CD4-positive, alpha-beta T cell treated with Interleukin-21 for 1 hour (primary cell): ENCODE results near the gene TPGS1.
"Not testable (repeated sequence)": the region's sequence is repeated elsewhere in the genome, so short reads cannot be mapped to it uniquely, and the experiment has no call there.

Experiments used
- DNase-seq: peaks from one replicate; pipeline ENCODE4 v3.0.0-alpha.2; 2020

Gene TPGS1

DNA sequence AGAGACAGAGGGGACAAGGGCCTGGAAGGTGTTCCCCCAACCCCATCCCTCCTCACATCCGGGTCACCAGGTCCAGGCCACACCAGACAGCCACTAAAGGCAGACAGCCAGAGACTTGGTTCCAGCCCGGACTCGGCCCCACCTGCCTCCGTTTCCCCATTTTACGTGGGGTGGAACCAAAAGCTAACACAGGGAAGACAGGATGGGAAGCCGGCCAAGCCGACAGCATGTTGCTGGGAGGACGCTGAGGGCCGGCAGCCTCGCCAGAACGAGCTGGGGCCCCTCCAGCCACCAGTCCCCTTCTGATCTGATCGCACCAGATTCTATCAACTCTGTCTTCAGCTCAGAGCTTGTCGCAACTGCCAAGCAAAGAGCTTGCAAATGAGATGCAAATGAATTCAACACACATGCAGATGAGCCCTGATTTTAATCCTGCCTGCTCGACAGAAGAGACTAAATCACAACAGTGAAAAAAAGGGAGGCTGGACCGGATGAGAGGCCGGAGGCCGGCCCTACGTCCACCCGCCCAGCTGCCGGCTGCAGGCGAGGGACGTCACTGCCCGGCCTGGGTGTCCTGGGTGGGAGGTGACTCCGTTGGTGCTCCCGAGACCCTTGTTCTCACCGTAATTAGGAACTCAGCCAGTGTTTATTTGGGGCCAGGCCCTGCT, 28.9 kb upstream of the TPGS1 start:
- DNase-seq = no peak

DNA sequence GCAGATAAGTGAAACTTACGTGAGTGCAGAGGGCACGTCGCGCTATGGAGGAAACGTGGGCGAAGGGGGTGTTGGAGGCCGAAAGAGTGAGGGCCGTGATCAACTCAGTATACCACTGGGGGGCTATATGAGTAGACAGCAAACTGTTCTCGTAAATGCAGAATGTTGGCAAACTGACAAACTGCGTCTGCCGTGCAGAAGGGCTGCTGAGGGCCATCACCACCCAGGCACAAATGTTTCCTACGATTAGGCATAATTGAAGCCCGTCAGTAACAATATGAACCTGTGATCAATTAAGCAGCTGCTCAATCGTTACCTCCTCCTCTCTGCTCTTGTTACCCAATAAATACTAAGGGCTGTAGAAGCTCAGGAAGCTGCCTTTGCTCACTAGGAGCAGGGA, 28.3 kb upstream of the TPGS1 start:
- no peak for DNase-seq

DNA sequence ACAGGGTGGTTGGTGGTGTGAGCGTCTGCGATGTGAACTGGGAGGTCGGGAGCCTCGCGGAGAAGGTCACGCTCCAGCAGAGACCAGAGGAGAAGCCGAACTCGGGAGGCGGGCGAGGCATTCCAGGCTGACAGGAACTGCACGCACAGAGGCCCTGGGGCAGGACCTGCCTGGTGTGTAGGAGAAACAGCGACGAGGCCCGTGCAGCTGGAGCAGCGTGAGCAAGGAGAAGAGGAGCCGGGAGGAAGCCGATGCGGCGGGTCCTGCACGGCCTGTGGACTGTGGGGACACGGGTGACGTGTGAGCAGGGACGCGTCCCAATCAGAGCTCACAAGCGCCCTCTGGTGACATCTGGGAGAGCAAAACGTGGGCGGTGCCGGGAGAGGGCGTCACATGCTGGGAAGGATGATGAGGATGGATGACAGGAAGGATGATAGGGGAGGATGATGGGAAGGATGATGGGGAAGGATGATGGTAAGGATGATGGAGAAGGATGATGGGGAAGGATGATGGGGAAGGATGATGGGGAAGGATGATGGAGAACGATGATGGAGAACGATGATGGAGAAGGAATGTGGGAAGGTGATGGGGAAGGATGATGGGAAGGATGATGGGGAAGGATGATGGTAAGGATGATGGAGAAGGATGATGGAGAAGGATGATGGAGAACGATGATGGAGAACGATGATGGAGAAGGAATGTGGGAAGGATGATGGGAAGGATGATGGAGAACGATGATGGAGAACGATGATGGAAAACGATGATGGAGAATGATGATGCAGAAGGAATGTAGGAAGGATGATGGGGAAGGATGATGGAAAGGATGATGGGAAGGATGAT, 27.1 kb upstream of the TPGS1 start:
- peak; percentile 60 for DNase-seq

DNA sequence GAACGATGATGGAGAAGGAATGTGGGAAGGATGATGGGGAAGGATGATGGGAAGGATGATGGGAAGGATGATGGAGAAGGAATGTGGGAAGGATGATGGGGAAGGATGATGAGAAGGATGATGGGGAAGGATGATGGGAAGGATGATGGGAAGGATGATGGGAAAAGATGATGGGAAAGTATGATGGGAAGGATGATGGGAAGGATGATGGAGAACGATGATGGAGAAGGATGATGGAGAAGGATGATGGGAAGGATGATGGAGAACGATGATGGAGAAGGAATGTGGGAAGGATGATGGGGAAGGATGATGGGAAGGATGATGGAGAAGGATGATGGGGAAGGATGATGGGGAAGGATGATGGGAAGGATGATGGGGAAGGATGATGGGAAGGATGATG, 26.2 kb upstream of the TPGS1 start:
- DNase-seq = not testable (repeated sequence)

DNA sequence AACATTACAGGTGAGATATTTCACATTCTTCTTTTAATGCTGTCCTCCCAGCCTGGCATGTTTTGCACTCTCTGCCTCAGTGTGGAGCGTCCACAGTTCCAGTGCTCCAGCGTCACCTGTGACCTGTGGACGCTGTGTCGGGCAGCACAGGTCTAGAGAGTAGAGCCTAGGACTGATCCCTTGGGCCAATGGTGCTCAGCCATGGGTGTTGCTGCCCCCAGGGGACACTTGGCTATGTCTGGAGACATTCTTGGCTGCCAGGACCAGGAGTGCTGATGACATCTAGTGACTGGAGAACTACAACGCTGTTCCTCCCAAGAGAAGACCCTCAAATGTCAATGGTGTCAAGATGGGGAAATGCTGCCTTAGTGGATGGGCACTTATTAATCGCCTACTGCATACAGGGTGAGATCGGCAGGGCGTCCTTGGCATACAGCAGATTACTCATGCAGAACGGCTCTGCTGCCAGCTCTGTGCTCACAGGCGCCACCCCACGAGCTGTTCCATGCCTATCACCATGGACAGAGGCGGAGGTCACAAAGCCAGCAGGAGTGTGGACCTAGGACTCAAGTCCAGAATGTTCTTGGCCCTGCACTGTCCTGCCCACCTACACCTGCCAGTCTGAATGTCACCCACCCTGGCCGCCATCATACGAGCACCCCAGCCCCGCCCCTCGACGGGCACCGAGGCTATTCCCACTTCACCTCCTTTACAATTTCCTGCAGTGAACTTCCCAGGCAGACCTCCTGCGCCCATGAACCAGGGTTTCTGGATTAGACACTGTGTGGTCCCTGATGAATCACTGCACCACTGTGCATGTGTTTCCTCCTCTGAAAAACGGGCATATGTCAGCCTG, 24.9 kb upstream of the TPGS1 start:
- no peak for DNase-seq

DNA sequence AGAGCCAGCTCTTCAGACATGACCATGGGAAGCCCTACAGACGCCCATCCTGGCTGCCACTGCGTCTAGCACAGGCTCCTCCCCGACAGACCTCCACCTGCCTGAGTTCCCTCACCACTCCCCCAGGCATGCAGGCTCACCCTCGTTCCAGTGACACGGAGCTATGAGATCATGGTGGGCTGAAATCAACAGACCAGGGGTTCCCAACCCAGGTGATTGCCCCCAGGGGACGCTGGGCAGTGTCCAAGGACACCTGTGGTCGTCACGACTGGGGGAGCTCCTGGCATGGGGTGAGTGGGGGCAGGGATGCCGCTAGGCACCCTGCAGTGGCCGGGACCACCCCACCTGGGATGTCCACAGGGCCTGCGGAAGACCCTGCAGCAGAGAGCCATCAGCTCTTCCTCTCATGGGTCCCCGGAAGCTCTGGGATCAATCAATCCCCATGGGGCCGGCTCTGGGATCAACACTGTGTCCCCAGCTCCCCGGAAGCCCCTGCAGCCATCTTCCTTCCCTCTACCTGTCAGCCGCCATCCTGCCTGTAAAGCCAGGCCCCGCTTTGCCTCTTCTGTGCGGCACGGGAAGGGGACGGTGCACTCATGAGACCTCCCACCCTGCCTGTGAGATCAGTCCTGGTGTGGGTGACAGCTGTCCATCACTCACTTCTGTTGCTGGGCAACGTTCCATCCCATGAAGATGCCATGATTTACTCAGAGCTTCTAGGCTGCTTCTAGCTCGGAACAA, 23.8 kb upstream of the TPGS1 start:
- no peak for DNase-seq

DNA sequence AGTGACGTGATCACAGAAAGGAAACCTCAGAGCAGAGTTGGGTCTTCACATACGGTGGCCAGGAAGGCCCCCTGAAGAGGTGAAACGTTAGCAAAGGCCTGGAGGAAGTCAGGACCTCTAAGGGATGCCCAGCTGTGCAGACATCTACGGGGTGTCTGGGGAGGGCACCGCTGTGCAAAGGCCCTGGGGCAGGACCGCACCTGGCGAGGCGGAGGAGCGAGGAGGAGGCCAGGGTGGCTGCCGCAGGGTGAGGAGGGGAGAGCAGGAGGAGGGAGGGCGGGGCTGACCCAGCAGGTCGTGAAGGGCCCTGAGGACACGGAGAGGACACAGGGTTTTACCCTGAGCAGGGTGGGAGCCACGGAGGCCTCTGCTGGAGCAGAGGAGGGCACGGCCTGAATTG, 22.8 kb upstream of the TPGS1 start:
- no peak for DNase-seq

DNA sequence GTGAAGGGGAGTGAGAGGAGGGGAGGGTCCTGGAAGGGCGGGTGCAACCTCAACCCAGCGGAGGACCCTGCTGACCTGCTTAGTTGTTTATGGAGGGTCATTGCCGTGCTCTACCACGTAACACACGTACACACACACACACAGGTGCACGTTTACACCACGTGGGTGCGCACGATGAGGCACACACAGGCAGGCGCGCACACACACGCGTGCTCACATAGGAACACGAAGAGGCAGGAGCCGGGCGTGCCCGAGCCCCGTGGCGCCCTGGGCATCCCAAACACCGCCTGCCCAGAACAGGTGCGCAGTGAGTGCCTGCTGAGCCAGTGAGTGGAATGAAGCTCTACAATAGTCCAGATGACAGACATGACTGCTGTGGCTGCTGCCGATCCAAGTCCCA, 22.2 kb upstream of the TPGS1 start:
- DNase-seq = no peak

DNA sequence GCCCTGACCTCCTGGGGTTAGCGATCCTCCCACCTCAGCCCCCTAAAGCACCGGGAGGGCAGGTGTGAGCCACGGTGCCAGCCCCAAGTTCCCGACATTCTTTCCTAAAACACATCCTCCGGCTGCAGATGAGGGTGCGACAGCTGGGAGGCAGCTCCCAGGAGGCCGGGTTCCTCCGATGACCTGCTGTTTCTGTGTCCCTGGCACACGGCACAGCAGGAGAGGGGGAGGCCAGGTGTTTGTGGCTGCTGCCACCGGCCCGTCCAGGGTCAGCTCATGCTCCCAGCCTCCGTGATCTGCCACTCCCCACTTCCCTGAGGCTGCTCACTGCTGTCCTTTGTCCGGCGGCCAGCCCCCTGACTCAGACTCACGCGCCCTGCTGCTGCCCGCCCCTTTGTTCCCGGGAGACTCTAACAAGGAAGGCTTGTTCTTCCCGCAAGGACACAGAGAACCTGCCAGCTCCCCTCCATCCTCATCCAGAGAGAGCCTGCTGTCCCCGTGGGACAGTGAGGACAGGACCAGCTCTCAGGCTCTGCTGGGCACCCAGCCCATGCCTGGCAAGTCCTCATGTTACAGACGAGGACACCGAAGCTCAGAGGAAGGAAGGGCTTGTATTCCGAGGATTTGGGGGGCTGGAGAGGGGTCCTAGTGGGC, 21.6 kb upstream of the TPGS1 start:
- no peak for DNase-seq

DNA sequence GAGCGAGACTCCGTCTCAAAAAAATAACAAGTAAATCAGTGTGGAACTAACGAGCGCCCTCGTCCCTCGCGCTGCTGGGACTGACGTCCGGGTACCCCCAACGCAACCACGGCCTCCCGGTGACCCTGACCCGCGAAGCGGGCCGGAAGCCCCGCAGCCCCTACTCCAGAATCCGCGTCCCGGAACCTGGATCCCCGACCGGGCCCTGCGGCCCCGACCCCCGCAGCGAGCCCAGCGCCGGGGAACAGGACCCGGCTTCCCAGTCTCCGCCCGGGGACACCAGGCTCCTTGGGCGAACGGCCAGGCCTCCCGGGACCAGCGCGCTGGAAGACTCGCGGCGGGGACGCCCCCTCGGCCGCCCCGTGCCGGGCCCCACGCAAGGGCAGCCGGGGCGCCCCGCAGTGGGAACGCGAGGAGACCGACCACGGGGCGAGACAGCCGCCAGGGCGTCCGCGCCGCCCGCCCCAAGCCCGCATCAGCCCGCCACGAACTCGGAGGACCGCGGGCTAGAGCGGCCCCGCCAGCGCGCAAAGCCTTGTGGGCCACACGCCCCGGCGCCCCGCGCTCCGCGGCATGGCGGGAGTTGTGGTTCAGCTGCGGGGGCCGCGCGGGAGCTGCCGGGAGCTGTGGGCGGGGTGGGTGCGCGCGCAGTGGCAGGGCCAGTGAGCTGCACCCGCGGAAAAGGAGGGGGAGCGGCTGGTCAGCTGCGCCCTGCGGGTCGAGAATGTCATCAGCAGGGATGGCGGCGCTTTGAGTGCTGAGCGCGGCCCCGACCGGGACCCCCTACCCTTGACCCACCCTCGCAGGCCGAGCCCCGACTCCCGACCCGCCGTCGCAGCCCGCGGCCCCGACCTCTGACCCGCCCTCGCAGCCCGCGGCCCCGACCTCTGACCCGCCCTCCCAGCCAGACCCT, 18.5 kb upstream of the TPGS1 start:
- DNase-seq = peak; percentile 94

DNA sequence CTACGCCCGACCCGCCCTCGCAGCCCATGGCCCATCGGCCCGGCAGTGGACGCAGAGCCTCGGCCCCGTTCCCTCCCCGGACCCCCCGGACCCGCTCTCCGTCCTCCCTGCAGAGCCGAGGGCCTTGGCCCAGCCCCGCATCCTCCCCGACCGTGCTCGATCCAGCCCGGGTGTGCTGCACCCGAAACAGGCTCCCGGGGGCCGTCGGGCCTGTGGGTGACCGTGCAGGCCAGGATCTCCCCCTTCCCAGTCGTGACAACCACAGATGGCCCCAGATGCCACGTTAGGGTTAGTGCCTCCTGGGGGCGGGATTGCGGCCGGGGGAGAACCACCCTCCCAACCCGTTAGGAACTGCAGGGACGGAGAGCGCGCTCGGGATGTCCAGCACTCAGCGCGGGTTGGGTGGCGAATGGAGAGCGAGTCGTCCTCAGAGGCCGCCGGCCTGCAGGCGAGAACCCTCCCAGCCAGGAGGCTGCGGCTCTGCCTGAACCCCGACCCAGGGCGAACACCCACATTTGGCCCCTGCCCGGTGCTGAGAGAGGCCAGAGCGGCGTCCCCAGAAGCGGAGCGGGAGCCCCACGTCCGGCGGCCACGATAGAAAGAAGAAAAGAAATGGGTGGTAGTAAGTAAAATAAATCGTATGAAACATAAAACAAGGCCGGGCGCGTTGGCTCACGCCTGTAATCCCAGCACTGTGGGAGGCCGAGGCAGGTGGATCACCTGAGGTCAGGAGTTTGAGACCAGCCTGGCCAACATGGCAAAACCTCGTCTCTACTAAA, 17.7 kb upstream of the TPGS1 start:
- no peak for DNase-seq

DNA sequence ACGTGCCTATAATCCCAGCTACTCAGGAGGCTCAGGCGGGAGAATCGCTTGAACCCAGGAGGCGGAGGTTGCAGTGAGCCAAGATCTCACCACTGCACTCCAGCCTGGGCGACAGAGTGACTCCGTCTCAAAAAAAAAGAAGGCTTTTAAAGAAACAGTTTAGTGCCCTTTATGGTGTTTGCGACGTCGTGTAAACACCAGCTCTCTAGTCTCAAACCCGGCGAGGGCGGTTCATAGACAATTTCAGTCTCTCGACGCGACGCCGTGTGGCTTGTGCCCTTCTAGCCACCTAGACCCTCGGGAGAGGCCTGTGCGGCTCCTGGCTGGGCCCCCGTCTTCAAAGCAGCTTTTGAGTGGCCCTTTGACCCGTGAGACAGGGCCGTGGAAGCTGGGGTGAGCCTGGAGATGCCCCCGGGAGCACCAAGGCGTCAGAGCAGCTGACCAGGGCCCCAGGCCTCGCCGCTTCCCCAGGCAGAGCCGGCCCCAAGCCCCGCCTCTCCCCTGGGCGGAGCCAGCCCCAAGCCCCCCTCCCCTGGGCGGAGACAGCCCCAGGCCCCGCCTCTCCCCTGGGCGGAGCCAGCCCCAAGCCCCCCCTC, 16.1 kb upstream of the TPGS1 start:
- no peak for DNase-seq

DNA sequence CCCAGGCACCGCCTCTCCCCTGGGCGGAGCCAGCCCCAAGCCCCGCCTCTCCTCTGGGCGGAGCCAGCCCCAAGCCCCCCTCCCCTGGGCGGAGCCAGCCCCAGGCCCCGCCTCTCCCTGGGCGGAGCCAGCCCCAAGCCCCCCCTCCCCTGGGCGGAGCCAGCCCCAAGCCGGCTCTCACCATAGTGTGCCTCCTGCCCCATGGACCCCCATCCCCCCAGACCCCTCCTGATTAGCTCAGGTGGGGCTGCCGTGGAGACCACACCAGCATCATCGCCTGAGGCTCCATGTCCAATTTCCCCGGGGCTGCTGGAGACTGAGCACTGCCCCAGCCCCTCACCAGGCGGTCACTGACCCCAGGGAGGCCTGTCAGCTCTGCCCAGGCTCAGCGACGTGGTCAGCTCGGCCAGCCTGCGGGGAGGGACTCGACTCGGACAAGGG, 15.2 kb upstream of the TPGS1 start:
- no peak for DNase-seq

DNA sequence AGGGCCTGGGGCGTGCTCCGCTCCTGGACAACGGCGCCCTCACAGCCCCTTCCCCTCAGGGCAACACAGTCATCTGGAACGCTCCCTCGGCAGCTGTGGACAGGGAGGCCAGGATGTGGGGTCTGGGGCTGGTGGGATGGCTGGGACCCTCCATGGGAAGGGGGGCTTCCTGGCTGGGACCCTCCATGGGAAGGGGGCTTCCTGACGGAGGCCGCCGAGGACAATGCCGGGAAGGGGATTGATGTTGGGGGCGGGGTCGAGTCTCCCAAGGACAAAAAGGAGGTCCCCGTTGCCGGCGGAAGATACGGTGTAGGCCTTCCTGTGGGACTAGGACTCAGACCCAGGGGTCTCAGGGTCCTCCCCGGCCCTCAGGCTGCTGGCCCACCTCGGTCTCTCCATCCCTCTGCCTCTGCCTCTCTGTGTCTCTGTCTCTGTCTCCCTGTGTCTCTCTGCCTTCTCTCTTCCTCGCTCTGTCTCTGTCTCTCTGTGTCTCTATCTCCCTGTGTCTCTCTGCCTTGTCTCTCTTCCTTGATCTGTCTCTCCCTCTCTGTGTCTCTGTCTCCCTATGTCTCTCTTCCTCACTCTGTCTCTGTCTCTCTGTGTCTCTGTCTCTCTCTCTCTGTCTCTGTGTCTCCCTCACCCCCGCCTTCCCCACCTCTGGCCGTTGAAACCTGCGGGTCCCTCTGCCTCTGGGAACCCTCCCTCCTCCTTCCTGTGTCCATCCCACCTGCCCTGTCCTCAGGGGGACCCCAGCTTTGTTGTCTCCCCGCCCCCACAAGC, 13.7 kb upstream of the TPGS1 start:
- DNase-seq = no peak

DNA sequence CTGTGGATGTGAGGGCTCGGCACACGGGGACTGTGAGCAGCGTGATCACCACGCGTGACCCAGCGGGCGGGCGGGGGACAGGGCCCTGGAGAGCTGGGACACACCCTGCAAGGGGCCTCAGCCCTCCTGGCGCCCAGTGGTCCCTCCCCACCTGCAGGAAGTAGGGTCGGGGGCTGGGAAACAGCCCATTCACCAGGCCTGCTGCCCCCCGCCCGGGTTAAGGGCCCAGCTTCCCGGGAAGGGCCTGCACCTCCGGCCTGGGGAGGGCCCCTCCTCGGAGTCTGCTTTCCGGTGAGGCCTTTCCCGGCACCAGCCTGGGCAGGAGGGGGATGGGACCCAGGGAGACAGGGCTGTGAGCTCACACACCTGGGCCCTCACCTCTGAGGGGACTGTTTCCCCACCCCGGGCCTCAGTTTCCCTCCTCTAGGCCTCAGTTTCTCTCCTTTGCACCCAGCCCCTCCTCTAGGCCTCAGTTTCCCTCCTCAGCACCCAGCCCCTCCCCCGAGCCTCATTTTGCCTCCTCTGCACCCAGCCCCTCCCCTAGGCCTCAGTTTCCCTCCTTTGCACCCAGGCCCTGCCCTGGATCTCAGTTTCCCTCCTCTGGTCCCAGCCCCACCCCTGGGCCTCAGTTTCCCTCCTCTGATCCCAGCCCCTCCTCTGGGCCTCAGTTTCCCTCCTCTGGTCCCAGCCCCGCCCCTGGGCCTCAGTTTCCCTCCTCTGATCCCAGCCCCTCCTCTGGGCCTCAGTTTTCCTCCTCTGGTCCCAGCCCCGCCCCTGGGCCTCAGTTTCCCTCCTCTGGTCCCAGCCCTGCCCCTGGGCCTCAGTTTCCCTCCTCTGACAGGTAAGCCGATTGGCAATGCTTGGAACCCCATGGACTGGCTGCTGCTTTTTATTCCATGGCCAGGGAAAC, 12.9 kb upstream of the TPGS1 start:
- DNase-seq = no peak

DNA sequence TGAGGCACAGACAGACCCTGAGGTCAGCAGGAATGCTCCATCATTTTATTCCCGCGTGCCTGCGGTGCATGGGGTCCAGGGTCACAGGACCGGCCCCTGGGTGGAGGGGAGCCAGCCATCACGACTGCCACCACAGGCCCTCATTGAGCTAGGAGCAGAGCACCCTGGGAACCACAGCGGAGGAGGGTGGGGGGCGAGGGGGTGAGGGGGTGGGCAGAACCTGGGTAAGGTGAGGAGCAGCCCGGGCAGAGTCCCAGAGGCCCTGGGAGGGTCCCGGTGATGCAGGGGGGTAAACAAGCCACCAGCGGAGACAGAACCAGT, 12.3 kb upstream of the TPGS1 start:
- no peak for DNase-seq

DNA sequence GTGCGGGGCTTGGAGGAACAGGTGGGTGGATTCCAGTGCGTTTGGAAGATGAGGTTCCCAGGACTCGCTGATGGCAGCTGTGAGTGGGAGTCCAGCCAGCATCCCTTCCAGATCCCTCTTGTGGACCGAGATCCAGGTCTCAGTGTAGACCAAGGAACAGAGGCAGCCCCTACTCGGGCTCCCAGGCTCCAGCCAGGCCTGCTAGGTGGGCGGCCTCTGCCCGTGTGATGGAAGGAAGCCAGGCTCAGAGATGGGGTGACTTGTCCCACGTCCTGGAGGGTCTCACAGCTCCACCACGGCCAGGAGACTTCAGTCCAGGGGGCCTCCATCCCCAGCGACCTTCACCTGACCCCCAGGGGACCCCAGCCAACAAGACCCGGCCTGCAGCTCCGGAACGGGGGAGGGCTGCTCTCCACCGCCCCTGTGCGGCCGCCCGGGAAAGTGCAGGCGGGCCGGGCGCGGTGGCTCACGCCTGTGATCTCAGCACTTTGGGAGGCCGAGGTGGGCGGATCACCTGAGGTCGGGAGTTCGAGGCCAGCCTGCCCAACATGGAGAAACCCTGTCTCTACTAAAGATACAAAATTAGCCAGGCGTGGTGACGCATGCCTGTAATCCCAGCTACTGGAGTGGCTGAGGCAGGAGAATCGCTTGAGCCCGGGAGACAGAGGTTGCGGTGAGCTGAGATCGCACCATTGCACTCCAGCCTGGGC, 11.7 kb upstream of the TPGS1 start:
- DNase-seq = peak; percentile 52
